ENCODE results near the gene PELI3. TPM values are rescaled to one million over a fixed set of nuclear protein-coding genes. Genes with fewer than 3 reads are reported as not detected.

PELI3 gene
- total and polyA plus RNA-seq, 10 of the 15 experiments (the other 5 are each of a cell fraction or from before 2014, with no cell fraction given): 0.14 to 1.5 (median 0.66) TPM

DNA sequence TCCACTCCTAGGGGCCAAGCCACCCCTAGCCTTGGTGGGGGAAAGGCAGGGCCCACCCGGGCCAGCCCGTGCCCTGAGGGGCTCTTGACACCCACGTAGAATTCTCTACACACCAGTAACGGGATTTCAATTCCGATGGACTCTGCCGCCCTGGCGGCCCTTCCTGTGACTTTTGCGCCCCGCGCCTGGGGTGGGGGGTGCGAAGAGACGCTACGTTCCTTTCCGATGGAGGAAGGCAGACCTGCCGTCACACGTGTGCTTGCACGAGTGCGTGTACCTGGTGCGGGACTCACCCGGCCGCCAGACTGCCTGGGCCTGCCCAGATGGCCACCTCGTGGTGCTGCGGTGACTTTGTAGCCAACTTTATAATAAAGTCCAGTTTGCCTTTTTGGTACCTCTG is 40.4 kb upstream of the PELI3 start:
- SMC1A ChIA-PET (ENCODE audit: uncharacterized antibody, unreplicated experiment): no interaction called here
- H3K9ac ChIP-seq (ENCODE audit: control insufficient read depth, insufficient read depth, low read length): no peak overlapping the region
- POLR2A ChIA-PET: no interaction called here
- 63% methylated on average over 23 of the region's 23 CpGs for WGBS (ENCODE audit: insufficient coverage, insufficient replicate concordance, low lambda C conversion rate, missing lambda C conversion rate)
- no TSS peak for BruUV-seq (replicated peaks)
- ATAC-seq: no peak
- H4K20me1 ChIP-seq (ENCODE audit: control insufficient read depth, insufficient read depth): no peaks in the 10 kb centered on the region
- intact Hi-C loops (cut with micrococcal nuclease; ENCODE audit: unreplicated experiment) (no loop called here), in situ Hi-C loops (cut with MboI) (no loop called here)
- H3K79me2 ChIP-seq (ENCODE audit: control insufficient read depth, insufficient read depth, low read length): no peaks in the 10 kb centered on the region
- CTCF ChIA-PET: interaction anchor here (0.8 kb wide), 1 partner anchor 12 kb away, joined by 3 read pairs; the partner anchor contains the start of gene MRPL11
- no peaks in the 10 kb centered on the region for H3K9me3 ChIP-seq (replicated peaks; ENCODE audit: control insufficient read depth, insufficient read depth, low read length)
- H2AFZ ChIP-seq (ENCODE audit: control insufficient read depth, low read depth, low read length): no peak overlapping the region
- H3K27ac ChIP-seq (ENCODE audit: control insufficient read depth, insufficient read depth): no peak overlapping the region
- no peaks in the 10 kb centered on the region for H3K4me1 ChIP-seq (ENCODE audit: control insufficient read depth, insufficient read depth, low read length)
- H3K4me2 ChIP-seq (ENCODE audit: control insufficient read depth, insufficient read depth): no peak overlapping the region
- H3K4me3 ChIP-seq: no peak overlapping the region
- H3K36me3 ChIP-seq (ENCODE audit: control insufficient read depth in 2 of 2, insufficient read depth in 2 of 2, low read length in 1 of 2): no peaks in the 10 kb centered on the region
- H3K27me3 ChIP-seq (replicated peaks in 1 of 2; ENCODE audit: control insufficient read depth in 2 of 2, insufficient read depth in 2 of 2, low read length in 1 of 2): no peaks in the 10 kb centered on the region
- TF ChIP-seq HDAC6 (IDR thresholded peaks at IDR 0.05; ENCODE audit: unreplicated experiment): no peak
- TF ChIP-seq EP300 (IDR thresholded peaks at IDR 0.05; ENCODE audit: borderline replicate concordance in 1 of 2, control insufficient read depth in 1 of 2, low read depth in 2 of 2, low read length in 2 of 2): no peak
- FAIRE-seq: no peak
- RAD21 ChIA-PET (ENCODE audit: unreplicated experiment): no interaction called here
- DNase-seq (ENCODE audit: low read depth, low spot score): no peak

- CTCF ChIA-PET: interaction anchor here (0.6 to 4.0 kb wide), 10 partner anchors 11 to 260 kb away, joined by 3 to 31 read pairs (median 8); partner anchors contain the start of gene MRPL11
- H2AFZ ChIP-seq (ENCODE audit: control insufficient read depth, low read depth, low read length): no peak overlapping the region
- POLR2A ChIA-PET: interaction anchor here (0.6 kb wide), 1 partner anchor 313 kb away, joined by 3 read pairs; no protein-coding TSS in a partner anchor
Measured at GRCh38 chr11:66428933-66429332, 37.8 kb upstream of the PELI3 start.

More at GRCh38 chr11:66428933-66429332, 37.8 kb upstream of the PELI3 start:
- intact Hi-C loops (cut with micrococcal nuclease; ENCODE audit: unreplicated experiment) (no loop called here), in situ Hi-C loops (cut with MboI) (no loop called here)
- H3K27me3 ChIP-seq (replicated peaks in 1 of 2; ENCODE audit: control insufficient read depth in 2 of 2, insufficient read depth in 2 of 2, low read length in 1 of 2): no peaks in the 10 kb centered on the region
- TF ChIP-seq EED (IDR thresholded peaks at IDR 0.05; ENCODE audit: low read depth) (no peak), KDM1A (IDR thresholded peaks at IDR 0.05; ENCODE audit: borderline replicate concordance) (no peak), CEBPB (IDR thresholded peaks at IDR 0.05; ENCODE audit: borderline replicate concordance in 1 of 2, low read depth in 2 of 2, low read length in 2 of 2) (no peak), EGR1 (IDR thresholded peaks at IDR 0.05; ENCODE audit: borderline replicate concordance in 1 of 2, low read depth in 2 of 2, low read length in 2 of 2) (no peak), CBX3 (IDR thresholded peaks at IDR 0.05; ENCODE audit: borderline replicate concordance, low read depth) (no peak), REST (IDR thresholded peaks at IDR 0.05; ENCODE audit: low read depth, low read length) (no peak)
- H3K36me3 ChIP-seq (ENCODE audit: control insufficient read depth in 2 of 2, insufficient read depth in 2 of 2, low read length in 1 of 2): no peaks in the 10 kb centered on the region
- no TSS peak for BruUV-seq (replicated peaks)
- RAD21 ChIA-PET (ENCODE audit: unreplicated experiment): interaction anchor here (0.8 to 1.3 kb wide), 4 partner anchors 11 to 50 kb away, joined by 3 to 4 read pairs (median 3); no protein-coding TSS in a partner anchor
- H3K4me3 ChIP-seq: no peak overlapping the region
- H3K4me1 ChIP-seq (ENCODE audit: control insufficient read depth, insufficient read depth, low read length): no peaks in the 10 kb centered on the region
- DNase-seq (ENCODE audit: low read depth, low spot score) (no peak), ATAC-seq (no peak), FAIRE-seq (no peak)
- no peak overlapping the region for H3K9ac ChIP-seq (ENCODE audit: control insufficient read depth, insufficient read depth, low read length)
- no peak overlapping the region for H3K27ac ChIP-seq (ENCODE audit: control insufficient read depth, insufficient read depth)
- SMC1A ChIA-PET (ENCODE audit: uncharacterized antibody, unreplicated experiment): interaction anchor here (1.0 to 1.5 kb wide), 4 partner anchors 11 to 43 kb away, joined by 3 to 4 read pairs (median 4); no protein-coding TSS in a partner anchor
- H4K20me1 ChIP-seq (ENCODE audit: control insufficient read depth, insufficient read depth): no peaks in the 10 kb centered on the region
- WGBS (ENCODE audit: insufficient coverage, insufficient replicate concordance, low lambda C conversion rate, missing lambda C conversion rate): 0% methylated on average over 2 of the region's 2 CpGs
- no peak overlapping the region for H3K4me2 ChIP-seq (ENCODE audit: control insufficient read depth, insufficient read depth)
- no peaks in the 10 kb centered on the region for H3K79me2 ChIP-seq (ENCODE audit: control insufficient read depth, insufficient read depth, low read length)
- H3K9me3 ChIP-seq (replicated peaks; ENCODE audit: control insufficient read depth, insufficient read depth, low read length): no peaks in the 10 kb centered on the region

All from GM12878 (cell line).